Loucy (cell line): ENCODE data around the gene GRIN3B.

Experiments
- H2AFZ ChIP-seq: fragments of 200-600 bp; sonication (generic); 2 replicates; pipeline ENCODE4 v1.6.0; 2016; ENCODE audit warnings: antibody characterized with exemption, mild to moderate bottlenecking, low read length, moderate library complexity
- H3F3A ChIP-seq: fragments of 200-600 bp; 2 replicates; pipeline ENCODE4 v1.6.0; 2016; ENCODE audit warnings: antibody characterized with exemption, low read depth, mild to moderate bottlenecking
- H3K27me3 ChIP-seq: fragments of 200-600 bp; sonication (generic); 2 replicates; pipeline ENCODE4 v1.6.1; 2014; ENCODE audit warnings: low read length, mild to moderate bottlenecking; ENCODE audit not compliant: insufficient read depth, poor library complexity, severe bottlenecking
- H3K36me3 ChIP-seq: fragments of 200-600 bp; sonication (generic); 2 replicates; pipeline ENCODE4 v1.6.1; 2016; ENCODE audit warnings: low read length; ENCODE audit not compliant: insufficient read depth
- H3K4me1 ChIP-seq: fragments of 200-600 bp; sonication (generic); 2 replicates; pipeline ENCODE4 v1.5.1; 2014; ENCODE audit warnings: low read length, mild to moderate bottlenecking; ENCODE audit not compliant: insufficient read depth, poor library complexity, severe bottlenecking
- H3K4me2 ChIP-seq: fragments of 200-600 bp; sonication (generic); 2 replicates; pipeline ENCODE4 v1.6.0; 2014; ENCODE audit warnings: antibody characterized with exemption, low read length, low read depth, mild to moderate bottlenecking; ENCODE audit not compliant: poor library complexity, severe bottlenecking
- H3K4me3 ChIP-seq: fragments of 200-600 bp; sonication (generic); 2 replicates; pipeline ENCODE4 v1.5.1; 2014; ENCODE audit warnings: low read length, mild to moderate bottlenecking, mixed read lengths; ENCODE audit not compliant: poor library complexity, severe bottlenecking
- H3K79me2 ChIP-seq: fragments of 200-600 bp; sonication (generic); 2 replicates; pipeline ENCODE4 v1.6.1; 2014; ENCODE audit warnings: low read length; ENCODE audit not compliant: insufficient read depth
- H3K9ac ChIP-seq: fragments of 200-600 bp; sonication (generic); 2 replicates; pipeline ENCODE4 v1.6.0; 2014; ENCODE audit warnings: mild to moderate bottlenecking, low read depth, low read length, moderate library complexity; ENCODE audit not compliant: poor library complexity, severe bottlenecking
- H3K9me2 ChIP-seq: fragments of 200-600 bp; sonication (generic); replicated peaks from 2 replicates; pipeline ENCODE4 v1.6.1; 2016; ENCODE audit warnings: low read depth, low read length, mixed read lengths
- H3K9me3 ChIP-seq: fragments of 200-600 bp; sonication (generic); 2 replicates; pipeline ENCODE4 v1.6.1; 2014; ENCODE audit warnings: mild to moderate bottlenecking, antibody characterized with exemption, low read length, low read depth; ENCODE audit not compliant: insufficient read depth
- H4K20me1 ChIP-seq: fragments of 200-600 bp; sonication (generic); 2 replicates; pipeline ENCODE4 v1.6.0; 2014; ENCODE audit warnings: antibody characterized with exemption, low read length, mild to moderate bottlenecking; ENCODE audit not compliant: insufficient read depth, poor library complexity, severe bottlenecking
- EZH2phosphoT487 ChIP-seq: fragments of 200-600 bp; IDR thresholded peaks from 2 replicates; pipeline ENCODE4 v1.6.1; 2018; ENCODE audit warnings: antibody characterized with exemption, mild to moderate bottlenecking, moderate library complexity, borderline replicate concordance
- TF ChIP-seq, protein P1 (sequence below): fragments of 200-600 bp; sonication (generic); conservative IDR thresholded peaks from 2 replicates; pipeline ENCODE4 v1.5.1; 2014; ENCODE audit warnings: mild to moderate bottlenecking, antibody characterized with exemption, low read length

GRIN3B gene

DNA sequence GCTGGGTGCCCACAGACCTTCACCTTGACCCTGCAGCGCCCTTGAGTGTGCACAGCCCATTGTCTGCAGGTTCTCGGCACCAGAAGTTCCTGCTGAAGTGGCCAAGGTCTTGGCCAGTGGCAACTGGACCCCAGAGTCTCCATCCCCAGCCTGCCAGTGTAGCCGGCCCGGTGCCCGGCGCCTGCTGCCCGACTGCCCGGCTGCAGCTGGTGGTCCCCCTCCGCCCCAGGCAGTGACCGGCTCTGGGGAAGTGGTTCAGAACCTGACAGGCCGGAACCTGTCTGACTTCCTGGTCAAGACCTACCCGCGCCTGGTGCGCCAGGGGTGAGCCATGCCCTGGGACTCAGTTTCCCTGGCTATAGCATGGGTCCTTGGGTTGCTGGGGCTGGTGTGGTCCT is 54.8 kb downstream of the GRIN3B start:
- H4K20me1 ChIP-seq: no peaks in the 10 kb centered on the region
- no peaks in the 10 kb centered on the region for H3K4me1 ChIP-seq
- H3K27me3 ChIP-seq: no peaks in the 10 kb centered on the region
- H3K36me3 ChIP-seq: no peaks in the 10 kb centered on the region
- no peak overlapping the region for H3K4me3 ChIP-seq
- no peaks in the 10 kb centered on the region for H3K9me2 ChIP-seq
- no peak overlapping the region for H3K4me2 ChIP-seq
- H3K9ac ChIP-seq: no peak overlapping the region
- H2AFZ ChIP-seq: no peak overlapping the region
- TF ChIP-seq, protein P1, sequence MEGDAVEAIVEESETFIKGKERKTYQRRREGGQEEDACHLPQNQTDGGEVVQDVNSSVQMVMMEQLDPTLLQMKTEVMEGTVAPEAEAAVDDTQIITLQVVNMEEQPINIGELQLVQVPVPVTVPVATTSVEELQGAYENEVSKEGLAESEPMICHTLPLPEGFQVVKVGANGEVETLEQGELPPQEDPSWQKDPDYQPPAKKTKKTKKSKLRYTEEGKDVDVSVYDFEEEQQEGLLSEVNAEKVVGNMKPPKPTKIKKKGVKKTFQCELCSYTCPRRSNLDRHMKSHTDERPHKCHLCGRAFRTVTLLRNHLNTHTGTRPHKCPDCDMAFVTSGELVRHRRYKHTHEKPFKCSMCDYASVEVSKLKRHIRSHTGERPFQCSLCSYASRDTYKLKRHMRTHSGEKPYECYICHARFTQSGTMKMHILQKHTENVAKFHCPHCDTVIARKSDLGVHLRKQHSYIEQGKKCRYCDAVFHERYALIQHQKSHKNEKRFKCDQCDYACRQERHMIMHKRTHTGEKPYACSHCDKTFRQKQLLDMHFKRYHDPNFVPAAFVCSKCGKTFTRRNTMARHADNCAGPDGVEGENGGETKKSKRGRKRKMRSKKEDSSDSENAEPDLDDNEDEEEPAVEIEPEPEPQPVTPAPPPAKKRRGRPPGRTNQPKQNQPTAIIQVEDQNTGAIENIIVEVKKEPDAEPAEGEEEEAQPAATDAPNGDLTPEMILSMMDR: no peak
- TF ChIP-seq EZH2phosphoT487: no peak
- H3K79me2 ChIP-seq: no peaks in the 10 kb centered on the region
- peaks cover 25% of the 10 kb centered on the region; the same call in 1 of the 2 replicates for H3K9me3 ChIP-seq
- H3F3A ChIP-seq: no peaks in the 10 kb centered on the region

DNA sequence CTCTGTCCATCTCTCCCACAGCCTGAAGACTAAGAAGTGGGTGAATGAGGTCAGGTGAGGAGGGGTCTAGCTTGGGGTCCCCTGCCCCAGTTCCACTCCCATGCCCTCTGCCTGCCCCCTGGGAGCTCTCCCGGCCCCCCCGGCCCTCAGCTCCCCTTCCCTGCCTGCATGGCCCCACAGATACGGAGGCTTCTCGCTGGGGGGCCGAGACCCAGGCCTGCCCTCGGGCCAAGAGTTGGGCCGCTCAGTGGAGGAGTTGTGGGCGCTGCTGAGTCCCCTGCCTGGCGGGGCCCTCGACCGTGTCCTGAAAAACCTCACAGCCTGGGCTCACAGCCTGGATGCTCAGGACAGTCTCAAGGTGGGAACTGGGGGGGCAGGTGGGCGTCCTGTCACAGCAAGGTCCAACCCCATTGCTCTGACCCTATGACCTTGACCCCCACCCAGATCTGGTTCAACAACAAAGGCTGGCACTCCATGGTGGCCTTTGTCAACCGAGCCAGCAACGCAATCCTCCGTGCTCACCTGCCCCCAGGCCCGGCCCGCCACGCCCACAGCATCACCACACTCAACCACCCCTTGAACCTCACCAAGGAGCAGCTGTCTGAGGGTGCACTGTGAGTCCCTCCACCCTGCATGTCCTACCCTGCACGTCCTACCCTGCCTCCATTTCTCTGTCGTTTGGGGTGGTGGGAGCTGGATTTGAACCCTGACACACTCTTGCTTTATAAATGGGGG is 55.8 kb downstream of the GRIN3B start:
- Histone ChIP-seq H3K36me3 (no peaks in the 10 kb centered on the region), H4K20me1 (no peaks in the 10 kb centered on the region), H3K4me1 (no peaks in the 10 kb centered on the region), H3K79me2 (no peaks in the 10 kb centered on the region), H3K4me2 (no peak overlapping the region), H3K4me3 (no peak overlapping the region), H3F3A (no peaks in the 10 kb centered on the region), H3K9ac (no peak overlapping the region), H3K9me3 (peaks cover 25% of the 10 kb centered on the region; the same call in 1 of the 2 replicates), H3K9me2 (no peaks in the 10 kb centered on the region), H3K27me3 (no peaks in the 10 kb centered on the region), H2AFZ (no peak overlapping the region)
- TF ChIP-seq EZH2phosphoT487: no peak
- TF ChIP-seq, protein P1: no peak

DNA sequence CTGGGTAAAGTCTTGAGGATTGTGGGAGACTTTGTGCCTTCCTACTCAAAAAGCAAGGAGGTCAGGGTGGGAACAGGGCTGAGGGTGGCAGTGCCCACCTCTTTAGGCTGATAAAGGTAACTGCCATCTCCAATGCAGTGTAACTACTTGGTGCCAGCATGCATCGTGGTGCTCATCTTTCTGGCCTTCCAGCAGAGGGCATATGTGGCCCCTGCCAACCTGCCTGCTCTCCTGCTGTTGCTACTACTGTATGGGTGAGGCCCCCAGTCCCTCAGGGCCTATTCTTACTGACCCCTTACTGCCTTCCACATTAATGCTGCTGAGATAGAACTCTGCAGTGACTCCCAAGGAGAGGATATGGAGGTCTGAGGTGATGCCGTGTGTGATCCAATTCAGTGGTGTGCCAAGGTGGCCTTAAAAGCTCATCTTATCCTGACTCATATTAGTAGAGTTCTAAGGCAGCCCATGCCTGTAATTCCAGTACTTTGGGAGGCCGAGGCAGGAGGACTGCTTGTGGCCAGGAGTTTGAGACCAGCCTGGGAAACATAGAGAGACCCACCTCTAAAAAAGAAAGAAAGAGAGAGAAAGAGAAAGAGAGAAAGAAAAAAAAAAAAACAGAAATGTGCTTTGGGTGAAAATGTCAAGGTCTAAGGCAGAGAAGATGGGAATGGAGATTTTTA is 57.1 kb downstream of the GRIN3B start:
- Histone ChIP-seq H4K20me1 (no peaks in the 10 kb centered on the region), H3K4me2 (no peak overlapping the region), H3K9ac (no peak overlapping the region)

More for the DNA sequence above, 57.1 kb downstream of the GRIN3B start:
- H2AFZ ChIP-seq: no peak overlapping the region
- no peaks in the 10 kb centered on the region for H3K9me2 ChIP-seq
- no peak overlapping the region for H3K4me3 ChIP-seq
- H3K36me3 ChIP-seq: no peaks in the 10 kb centered on the region
- peaks cover 25% of the 10 kb centered on the region; the same call in 1 of the 2 replicates for H3K9me3 ChIP-seq
- no peaks in the 10 kb centered on the region for H3K79me2 ChIP-seq
- no peaks in the 10 kb centered on the region for H3F3A ChIP-seq
- H3K4me1 ChIP-seq: no peaks in the 10 kb centered on the region
- TF ChIP-seq EZH2phosphoT487: no peak
- TF ChIP-seq, protein P1: peak; percentile 29; the same call in 1 of the 2 replicates
- H3K27me3 ChIP-seq: no peaks in the 10 kb centered on the region
